SK-N-MC (cell line): Measurements from ENCODE around the gene EIF4E.

ENCODE experiments used
- EZH2 ChIP-seq: fragments of 200-600 bp; sonication (generic); IDR thresholded peaks from one replicate; pipeline ENCODE4 v1.6.1; 2017; ENCODE audit warnings: antibody characterized with exemption
- POLR2AphosphoS5 ChIP-seq: IDR thresholded peaks from 2 replicates; pipeline ENCODE4 v1.6.1; 2012; ENCODE audit warnings: mild to moderate bottlenecking, low read depth, low read length, borderline replicate concordance

DNA sequence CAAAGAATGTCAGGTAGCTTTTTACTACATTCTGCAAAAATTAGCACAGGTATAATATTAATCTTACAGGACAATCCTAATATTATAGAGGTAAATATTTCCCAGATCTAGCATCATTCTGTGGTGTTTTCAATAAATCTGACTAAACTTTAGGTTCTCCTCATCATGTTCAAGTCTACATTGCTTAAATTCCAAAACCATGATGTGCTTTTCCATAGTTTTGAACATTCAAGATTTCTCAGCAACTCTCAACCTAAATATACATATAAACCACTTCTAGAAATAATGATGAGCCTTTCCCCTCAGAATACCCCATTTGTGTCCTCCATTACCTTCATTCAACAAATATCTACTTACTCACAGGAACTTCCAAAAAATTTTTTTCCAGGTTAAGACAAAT is 23.1 kb downstream of the EIF4E start:
- TF ChIP-seq POLR2AphosphoS5 (no peak), EZH2 (no peak)
